GM18526 (cell line): ENCODE data around the gene HBP1.

Experiments
- POLR2A ChIP-seq: IDR thresholded peaks from 3 replicates; pipeline ENCODE4 v1.6.1; 2011; ENCODE audit not compliant: insufficient read length; ENCODE audit errors: extremely low read depth

Gene HBP1

GRCh38 chr7:107203607-107204006 lies 34.8 kb downstream of the HBP1 start:
- TF ChIP-seq POLR2A: no peak

DNA sequence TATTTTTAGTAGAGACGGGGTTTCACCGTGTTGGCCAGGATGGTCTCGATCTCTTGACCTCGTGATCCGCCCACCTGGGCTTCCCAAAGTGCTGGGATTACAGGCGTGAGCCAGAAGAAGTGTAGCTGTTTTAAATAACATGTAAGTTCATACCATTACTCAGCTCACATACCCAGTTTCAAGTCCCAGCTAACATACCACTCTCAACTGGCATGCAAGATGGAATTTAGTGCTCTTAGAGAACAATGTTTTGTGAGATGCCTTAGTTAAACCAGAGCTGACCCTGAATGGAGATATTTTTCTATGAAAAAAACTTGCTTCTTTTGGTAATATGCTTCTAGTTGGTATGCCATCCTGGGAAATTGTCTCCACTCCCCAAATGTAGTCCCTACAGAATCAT lies 37.3 kb downstream of the HBP1 start:
- no peak for TF ChIP-seq POLR2A

GRCh38 chr7:107206706-107207105 lies 37.9 kb downstream of the HBP1 start:
- TF ChIP-seq POLR2A: no peak

- TF ChIP-seq POLR2A: no peak
These were observed 38.7 kb downstream of the HBP1 start for GRCh38 chr7:107207459-107207858.

GRCh38 chr7:107208024-107208521 lies 39.3 kb downstream of the HBP1 start:
- TF ChIP-seq POLR2A: no peak

GRCh38 chr7:107208563-107208962 lies 39.8 kb downstream of the HBP1 start:
- TF ChIP-seq POLR2A: no peak

DNA sequence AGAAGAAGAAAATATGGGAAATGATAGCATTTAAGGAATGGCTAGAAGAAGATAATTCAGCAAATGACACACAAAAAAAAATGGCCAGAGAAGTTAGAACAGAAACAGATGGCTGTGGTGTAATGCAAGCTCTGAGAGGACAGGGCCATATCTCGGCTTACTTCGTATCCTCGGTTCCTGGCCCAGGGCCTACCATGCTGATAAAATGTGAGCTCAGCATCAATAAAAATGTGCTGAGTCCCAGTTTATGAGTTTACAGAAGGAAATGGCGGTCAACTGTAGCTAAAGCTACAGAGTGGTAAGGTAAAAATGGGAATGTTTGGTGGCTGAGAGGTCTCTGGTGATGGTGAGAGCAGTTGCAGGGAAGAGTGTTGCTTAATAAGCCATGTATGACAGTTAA lies 40.8 kb downstream of the HBP1 start:
- no peak for TF ChIP-seq POLR2A

DNA sequence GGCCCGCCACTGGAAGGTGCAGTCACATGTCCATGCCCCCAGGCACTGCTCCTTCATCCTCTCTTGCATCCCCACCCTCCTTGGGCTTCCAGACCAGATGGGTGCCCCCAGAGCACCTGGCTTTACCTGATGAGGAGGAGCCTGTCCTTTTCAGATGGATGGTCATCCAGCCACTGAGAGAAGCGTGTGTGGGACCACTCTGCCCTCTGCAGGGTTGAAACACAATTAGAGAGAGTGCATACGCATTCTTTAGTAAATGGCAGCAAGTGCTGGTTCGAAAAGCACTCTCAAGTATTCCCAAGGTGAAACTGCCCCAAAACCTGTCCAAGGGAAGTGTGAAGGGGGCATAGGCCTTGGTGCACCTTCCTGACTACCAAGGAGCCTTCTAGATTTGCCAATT lies 41.6 kb downstream of the HBP1 start:
- no peak for TF ChIP-seq POLR2A

DNA sequence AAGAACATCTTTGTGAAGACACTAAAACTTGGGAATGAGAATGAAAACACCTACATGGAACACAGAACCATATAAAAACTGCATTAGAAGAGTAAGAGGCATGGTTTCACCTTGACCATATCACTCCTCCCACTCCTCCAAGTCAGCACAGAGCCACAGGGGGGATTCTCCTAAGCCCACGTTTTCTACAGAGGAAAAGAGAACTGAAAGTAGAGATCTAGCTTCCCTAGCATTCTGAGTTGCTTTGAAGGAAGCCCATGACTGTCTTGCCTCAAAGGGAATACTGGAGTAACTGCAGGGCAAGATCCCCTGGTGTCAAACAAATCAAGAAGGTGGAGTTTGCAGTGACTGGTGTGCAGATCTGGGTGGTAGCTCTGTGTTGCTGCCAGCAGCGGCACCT lies 43.9 kb downstream of the HBP1 start:
- TF ChIP-seq POLR2A: no peak

- TF ChIP-seq POLR2A: no peak
These were observed 44.5 kb downstream of the HBP1 start for GRCh38 chr7:107213193-107213788.

GRCh38 chr7:107213945-107214344 lies 45.1 kb downstream of the HBP1 start:
- no peak for TF ChIP-seq POLR2A

DNA sequence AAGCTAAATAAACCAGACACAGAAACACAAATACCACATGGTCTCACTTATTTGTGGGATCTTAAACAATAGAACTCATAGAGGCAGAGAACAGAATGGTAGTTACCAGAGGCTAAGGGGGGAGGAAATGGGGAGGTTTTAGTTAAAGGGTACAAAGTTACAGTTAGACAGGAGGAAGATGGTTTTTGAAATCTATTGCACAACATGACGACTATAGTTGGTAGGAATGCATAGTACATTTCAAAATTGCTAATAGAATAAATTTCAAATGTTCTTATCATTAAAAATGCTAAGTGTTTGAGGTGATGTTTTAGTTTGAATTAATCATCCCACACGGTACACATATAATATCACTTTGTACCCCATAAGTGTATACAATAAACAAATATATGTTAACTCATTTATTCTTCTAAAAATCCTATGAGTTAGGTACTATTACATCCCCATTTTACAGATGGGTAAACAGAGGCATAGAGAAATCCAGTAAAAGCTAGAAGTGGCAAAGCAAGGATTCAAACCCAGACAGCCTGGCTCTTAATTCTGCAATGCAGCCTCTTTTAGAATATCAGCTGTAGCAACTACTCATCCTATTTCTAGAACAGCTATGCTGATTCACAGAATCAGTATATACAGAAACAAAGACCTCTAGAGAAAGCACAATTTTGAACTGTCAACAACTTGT lies 50.9 kb downstream of the HBP1 start:
- no peak for TF ChIP-seq POLR2A

DNA sequence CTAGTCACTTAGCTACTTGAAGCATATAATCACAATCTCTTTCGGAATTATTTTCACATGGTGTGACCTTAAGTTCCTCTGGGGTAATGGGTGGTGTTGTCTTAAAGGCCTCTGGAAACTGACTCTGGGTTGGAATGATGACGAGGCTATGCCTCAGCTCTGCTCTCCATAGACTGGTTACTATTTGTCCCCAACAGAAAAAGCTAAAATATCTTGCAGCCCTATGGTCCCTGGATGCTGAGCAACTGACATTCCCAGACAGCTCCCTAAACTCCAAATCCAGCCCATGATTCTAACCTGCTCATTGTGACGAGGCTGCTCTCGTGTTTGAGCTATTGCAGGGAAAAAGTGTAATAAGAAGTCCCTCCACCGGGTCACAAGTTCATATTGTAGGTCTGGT lies 51.6 kb downstream of the HBP1 start:
- no peak for TF ChIP-seq POLR2A

DNA sequence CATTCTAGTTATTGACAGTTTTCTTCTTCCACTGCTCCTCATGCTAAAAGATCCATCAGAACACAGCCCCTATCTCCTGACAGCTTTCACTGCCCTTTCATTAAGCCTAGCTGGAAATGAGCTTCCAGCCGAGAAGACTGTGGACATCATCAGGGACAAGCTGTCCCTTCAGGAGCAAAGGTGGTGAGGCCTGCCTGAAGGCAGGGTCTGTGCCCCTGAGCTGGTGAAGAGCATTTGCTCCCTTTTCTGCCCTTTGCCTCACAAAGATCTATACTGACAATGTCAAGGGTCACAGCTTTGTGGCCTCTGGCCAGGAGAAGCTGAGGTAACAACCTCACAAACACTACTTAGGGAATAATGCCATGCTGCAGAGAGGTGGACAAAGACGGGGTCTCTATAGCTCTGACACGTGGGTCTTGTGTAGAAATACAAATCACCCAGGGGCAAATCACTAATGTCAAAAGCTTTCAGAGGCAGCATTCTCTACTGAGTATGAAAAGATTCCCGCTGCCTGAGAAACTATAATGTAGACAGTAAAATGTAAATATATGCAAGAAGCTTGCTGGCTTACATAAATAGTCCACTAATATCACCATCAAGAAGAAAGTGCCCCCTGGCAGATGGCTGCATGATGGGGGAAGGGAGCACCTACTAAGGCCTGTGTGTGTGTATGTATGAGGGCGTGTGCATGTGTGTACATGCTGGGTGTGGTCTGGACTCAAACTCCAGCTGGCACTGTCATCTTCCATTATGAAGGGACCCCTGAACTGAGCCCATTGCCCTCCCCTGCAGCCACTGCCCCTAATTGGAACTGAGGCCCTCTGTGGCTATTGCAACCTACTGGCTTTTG lies 55.8 kb downstream of the HBP1 start:
- TF ChIP-seq POLR2A: no peak

- no peak for TF ChIP-seq POLR2A
These were observed 59.5 kb downstream of the HBP1 start for GRCh38 chr7:107228291-107228690.

- TF ChIP-seq POLR2A: no peak
These were observed 61.5 kb downstream of the HBP1 start for GRCh38 chr7:107230334-107230733.
